IMR-90 (cell line): ENCODE measurements around the gene DOK1.

Source experiments
- CTCF ChIP-seq: conservative IDR thresholded peaks from 2 replicates; pipeline ENCODE4 v1.5.1; 2012; ENCODE audit warnings: mild to moderate bottlenecking, low read depth, low read length, improper control_type of control experiment
- POLR2A ChIP-seq: IDR thresholded peaks from 2 replicates; pipeline ENCODE4 v1.6.1; 2012; ENCODE audit warnings: mild to moderate bottlenecking, low read depth, low read length
- RFX5 ChIP-seq: IDR thresholded peaks from 2 replicates; pipeline ENCODE4 v1.8.0; 2012; ENCODE audit warnings: low read depth, mild to moderate bottlenecking, low read length, moderate library complexity

DNA sequence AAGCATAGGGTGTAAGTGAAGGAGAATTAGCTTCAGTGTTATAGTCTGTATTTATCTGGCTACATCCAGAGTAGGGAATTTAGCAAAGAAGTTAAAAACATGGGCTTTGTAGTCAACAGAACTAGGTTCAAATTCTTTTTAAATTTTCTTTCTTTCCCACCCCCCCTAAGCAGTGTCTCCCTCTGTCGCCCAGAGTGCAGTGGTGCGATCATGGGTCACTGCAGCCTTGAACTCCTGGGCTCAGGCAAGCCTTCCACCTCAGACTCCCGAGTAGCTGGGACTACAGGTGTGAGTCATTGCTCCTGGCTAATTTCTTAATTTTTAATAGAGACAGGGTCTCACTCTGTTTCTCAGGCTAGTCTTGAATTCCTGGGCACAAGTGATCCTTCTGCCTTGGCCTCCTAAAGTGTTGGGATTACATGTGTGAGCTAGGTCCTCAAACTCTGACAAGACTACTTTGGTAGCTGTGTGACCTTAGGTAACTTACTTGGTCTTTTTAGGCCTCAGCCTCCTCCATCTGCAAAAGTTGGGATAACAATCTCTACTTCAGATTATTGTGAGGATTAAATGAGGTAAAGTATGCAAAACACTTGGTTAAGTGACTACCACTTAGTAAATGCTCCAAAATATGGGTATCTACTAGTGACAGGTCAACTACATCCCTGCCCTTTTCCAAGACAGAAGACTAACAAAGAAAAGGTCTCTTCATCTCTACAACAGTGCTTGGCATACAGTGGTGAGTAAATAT, 17.8 kb downstream of the DOK1 start:
- TF ChIP-seq RFX5 (no peak), CTCF (no peak), POLR2A (no peak)
